Liver (tissue), 3 donors: ENCODE results near the gene FAM83C.

Experiments
- EGR1 ChIP-seq, 2 donors: IDR thresholded peaks; 2 replicates each; pipeline ENCODE4 v1.6.1; 2016 to 2018; ENCODE audit warnings: antibody characterized with exemption in 2 of 2, low read depth in 2 of 2
- HNF4A ChIP-seq, 2 donors: conservative IDR thresholded peaks; 2 replicates each; pipeline ENCODE4 v1.6.1; 2016; ENCODE audit warnings: antibody characterized with exemption in 2 of 2, mild to moderate bottlenecking in 2 of 2
- JUND ChIP-seq, 2 donors: IDR thresholded peaks; 2 replicates each; pipeline ENCODE4 v1.6.1; 2016; ENCODE audit warnings: antibody characterized with exemption in 2 of 2
- MAX ChIP-seq: IDR thresholded peaks from 2 replicates; pipeline ENCODE4 v1.6.1; 2016; ENCODE audit warnings: antibody characterized with exemption
- RAD21 ChIP-seq, 2 donors: IDR thresholded peaks; 2 replicates each; pipeline ENCODE4 v1.6.1; 2016; ENCODE audit warnings: antibody characterized with exemption in 2 of 2, mild to moderate bottlenecking in 2 of 2
- REST ChIP-seq: IDR thresholded peaks from 2 replicates; pipeline ENCODE4 v1.6.1; 2016; ENCODE audit warnings: antibody characterized with exemption, mild to moderate bottlenecking
- SP1 ChIP-seq: IDR thresholded peaks from 2 replicates; pipeline ENCODE4 v1.6.1; 2018; ENCODE audit warnings: antibody characterized with exemption, mild to moderate bottlenecking
- TAF1 ChIP-seq: conservative IDR thresholded peaks from 2 replicates; pipeline ENCODE4 v1.6.1; 2016; ENCODE audit warnings: antibody characterized with exemption, mild to moderate bottlenecking
- YY1 ChIP-seq: IDR thresholded peaks from 2 replicates; pipeline ENCODE4 v1.6.1; 2016; ENCODE audit warnings: antibody characterized with exemption, mild to moderate bottlenecking
- TF ChIP-seq, protein P1 (sequence below): fragments of 150-350 bp; IDR thresholded peaks from 2 replicates; pipeline ENCODE4 v1.5.1; 2017; ENCODE audit warnings: improper control_type of control experiment, low read depth, low read length; ENCODE audit not compliant: missing input control
- TF ChIP-seq, protein P2 (sequence below): IDR thresholded peaks from 2 replicates; pipeline ENCODE4 v1.6.1; 2016; ENCODE audit warnings: antibody characterized with exemption
- donor health status: healthy.
- donor health status: healthy.

DNA sequence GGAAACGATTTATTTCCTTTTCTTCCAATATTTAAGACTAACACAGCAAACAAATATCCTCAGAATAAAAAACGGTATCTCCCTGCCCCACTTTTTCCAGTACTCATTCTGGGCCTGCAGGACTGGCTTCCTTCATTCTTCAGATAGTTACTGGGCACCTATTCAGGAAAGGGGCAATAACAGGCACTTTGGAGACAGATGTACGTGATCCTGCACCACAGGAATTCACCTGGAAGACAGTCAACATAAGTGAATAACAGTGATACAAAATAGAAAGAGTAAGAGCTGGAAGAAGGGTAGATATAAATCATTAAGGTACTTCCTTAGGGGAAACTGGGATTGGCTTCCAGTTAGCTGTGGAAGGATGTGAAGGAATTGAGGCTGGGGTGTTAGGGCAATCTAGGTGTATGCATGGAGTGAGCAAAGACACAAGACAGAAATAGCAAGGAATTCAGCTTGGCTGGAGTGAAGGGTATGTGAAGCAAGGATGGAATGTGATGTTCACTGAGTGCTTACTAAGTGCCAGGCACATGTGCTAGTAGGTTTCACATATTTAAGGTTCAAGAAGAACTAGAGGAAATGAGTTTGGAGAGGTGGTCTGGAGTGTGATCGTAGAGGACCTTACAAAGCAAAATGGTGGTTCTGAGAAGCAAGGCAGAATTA is 49.3 kb upstream of the FAM83C start:
- TF ChIP-seq, protein P1, sequence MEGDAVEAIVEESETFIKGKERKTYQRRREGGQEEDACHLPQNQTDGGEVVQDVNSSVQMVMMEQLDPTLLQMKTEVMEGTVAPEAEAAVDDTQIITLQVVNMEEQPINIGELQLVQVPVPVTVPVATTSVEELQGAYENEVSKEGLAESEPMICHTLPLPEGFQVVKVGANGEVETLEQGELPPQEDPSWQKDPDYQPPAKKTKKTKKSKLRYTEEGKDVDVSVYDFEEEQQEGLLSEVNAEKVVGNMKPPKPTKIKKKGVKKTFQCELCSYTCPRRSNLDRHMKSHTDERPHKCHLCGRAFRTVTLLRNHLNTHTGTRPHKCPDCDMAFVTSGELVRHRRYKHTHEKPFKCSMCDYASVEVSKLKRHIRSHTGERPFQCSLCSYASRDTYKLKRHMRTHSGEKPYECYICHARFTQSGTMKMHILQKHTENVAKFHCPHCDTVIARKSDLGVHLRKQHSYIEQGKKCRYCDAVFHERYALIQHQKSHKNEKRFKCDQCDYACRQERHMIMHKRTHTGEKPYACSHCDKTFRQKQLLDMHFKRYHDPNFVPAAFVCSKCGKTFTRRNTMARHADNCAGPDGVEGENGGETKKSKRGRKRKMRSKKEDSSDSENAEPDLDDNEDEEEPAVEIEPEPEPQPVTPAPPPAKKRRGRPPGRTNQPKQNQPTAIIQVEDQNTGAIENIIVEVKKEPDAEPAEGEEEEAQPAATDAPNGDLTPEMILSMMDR = no peak
- TF ChIP-seq RAD21 (IDR thresholded peaks at IDR 0.05) (no peak), TAF1 (no peak), YY1 (no peak), MAX (no peak), EGR1 (IDR thresholded peaks at IDR 0.05; ENCODE audit: low read depth in 2 of 2) (no peak), SP1 (no peak), REST (no peak), HNF4A (conservative IDR thresholded peaks at IDR 0.05) (no peak), JUND (IDR thresholded peaks at IDR 0.05) (no peak)
- TF ChIP-seq, protein P2, sequence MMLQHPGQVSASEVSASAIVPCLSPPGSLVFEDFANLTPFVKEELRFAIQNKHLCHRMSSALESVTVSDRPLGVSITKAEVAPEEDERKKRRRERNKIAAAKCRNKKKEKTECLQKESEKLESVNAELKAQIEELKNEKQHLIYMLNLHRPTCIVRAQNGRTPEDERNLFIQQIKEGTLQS = no peak
